HG03060 (cell line): ENCODE measurements around the gene GFI1B.

ENCODE experiments used
- ATAC-seq: cut with Tn5 transposase; IDR thresholded peaks from one replicate; pipeline ENCODE4 v1.9.1; 2021; ENCODE audit warnings: low read depth, moderate number of reproducible peaks; ENCODE audit not compliant: unreplicated experiment

The GFI1B gene

GRCh38 chr9:132978451-132979131, at the start of gene GFI1B:
Gene GFI1B, plus strand, starts transcription at chr9:132978694. Its CDS starts 7,985 bp downstream, at chr9:132986679.
- ATAC-seq, result no peak

- ATAC-seq, result no peak
Measured at GRCh38 chr9:132931178-132931735, 47.2 kb upstream of the GFI1B start.

GRCh38 chr9:132935026-132935425, 43.5 kb upstream of the GFI1B start:
- ATAC-seq, result no peak

GRCh38 chr9:132937463-132937901, 41.0 kb upstream of the GFI1B start:
- ATAC-seq, result no peak

- no peak for ATAC-seq
Measured at GRCh38 chr9:132939169-132939568, 39.3 kb upstream of the GFI1B start.

GRCh38 chr9:132942541-132943182, 35.8 kb upstream of the GFI1B start:
- ATAC-seq, result no peak

- no peak for ATAC-seq
Measured at GRCh38 chr9:132943651-132944293, 34.7 kb upstream of the GFI1B start.

- no peak for ATAC-seq
Measured at GRCh38 chr9:132944294-132945185, 34.0 kb upstream of the GFI1B start, which contains the start of gene TSC1. Gene TSC1, minus strand, starts transcription at chr9:132944616. Its CDS starts 15,744 bp downstream, at chr9:132928872.

- ATAC-seq, result no peak
Measured at GRCh38 chr9:132945186-132946130, 33.0 kb upstream of the GFI1B start.

- no peak for ATAC-seq
Measured at GRCh38 chr9:132946211-132946610, 32.3 kb upstream of the GFI1B start.

GRCh38 chr9:132946631-132947295, 31.7 kb upstream of the GFI1B start:
- ATAC-seq, result no peak

GRCh38 chr9:132947756-132948155, 30.7 kb upstream of the GFI1B start:
- ATAC-seq, result no peak

GRCh38 chr9:132948482-132949050, 29.9 kb upstream of the GFI1B start:
- ATAC-seq, result no peak

GRCh38 chr9:132949709-132950108, 28.8 kb upstream of the GFI1B start:
- ATAC-seq, result no peak

- no peak for ATAC-seq
Measured at GRCh38 chr9:132955123-132955522, 23.4 kb upstream of the GFI1B start.

- ATAC-seq, result no peak
Measured at GRCh38 chr9:132955768-132956167, 22.7 kb upstream of the GFI1B start.

- ATAC-seq, result no peak
Measured at GRCh38 chr9:132957805-132958204, 20.7 kb upstream of the GFI1B start.

GRCh38 chr9:132961002-132961401, 17.5 kb upstream of the GFI1B start:
- no peak for ATAC-seq
